ENCODE data around the gene GLIPR2. TPM values are rescaled to one million over a fixed set of nuclear protein-coding genes. Genes with fewer than 3 reads are reported as not detected.
"Not testable (repeated sequence)": the region's sequence is repeated elsewhere in the genome, so short reads cannot be mapped to it uniquely, and the experiment has no call there.

Gene GLIPR2
- total RNA-seq, 4 donors from 2014 or later, result 13.6 to 71.1 (median 42.2) TPM

DNA sequence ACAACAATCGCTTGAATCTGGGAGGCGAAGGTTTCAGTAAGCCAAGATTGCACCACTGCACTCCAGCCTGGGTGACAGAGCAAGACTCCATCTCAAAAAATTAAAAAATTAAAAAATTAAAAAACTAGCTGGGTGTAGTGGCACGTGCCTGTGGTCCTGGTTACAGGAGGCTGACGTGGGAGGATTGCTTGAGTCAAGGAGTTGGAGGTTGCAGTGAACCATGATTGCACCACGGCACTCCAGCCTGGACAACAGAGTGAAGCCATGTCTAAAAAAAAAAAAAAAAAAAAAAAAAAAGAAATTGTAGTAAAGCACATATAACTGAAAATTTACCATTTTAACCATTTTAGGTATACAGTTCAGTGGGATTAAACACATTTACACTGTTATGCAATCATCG is 19.6 kb downstream of the GLIPR2 start:
- TF ChIP-seq, protein P1, sequence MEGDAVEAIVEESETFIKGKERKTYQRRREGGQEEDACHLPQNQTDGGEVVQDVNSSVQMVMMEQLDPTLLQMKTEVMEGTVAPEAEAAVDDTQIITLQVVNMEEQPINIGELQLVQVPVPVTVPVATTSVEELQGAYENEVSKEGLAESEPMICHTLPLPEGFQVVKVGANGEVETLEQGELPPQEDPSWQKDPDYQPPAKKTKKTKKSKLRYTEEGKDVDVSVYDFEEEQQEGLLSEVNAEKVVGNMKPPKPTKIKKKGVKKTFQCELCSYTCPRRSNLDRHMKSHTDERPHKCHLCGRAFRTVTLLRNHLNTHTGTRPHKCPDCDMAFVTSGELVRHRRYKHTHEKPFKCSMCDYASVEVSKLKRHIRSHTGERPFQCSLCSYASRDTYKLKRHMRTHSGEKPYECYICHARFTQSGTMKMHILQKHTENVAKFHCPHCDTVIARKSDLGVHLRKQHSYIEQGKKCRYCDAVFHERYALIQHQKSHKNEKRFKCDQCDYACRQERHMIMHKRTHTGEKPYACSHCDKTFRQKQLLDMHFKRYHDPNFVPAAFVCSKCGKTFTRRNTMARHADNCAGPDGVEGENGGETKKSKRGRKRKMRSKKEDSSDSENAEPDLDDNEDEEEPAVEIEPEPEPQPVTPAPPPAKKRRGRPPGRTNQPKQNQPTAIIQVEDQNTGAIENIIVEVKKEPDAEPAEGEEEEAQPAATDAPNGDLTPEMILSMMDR (IDR thresholded peaks at IDR 0.05), result no peak
- no peak for DNase-seq (ENCODE audit: low spot score)
- ATAC-seq (ENCODE audit: low FRiP score), result no peak

DNA sequence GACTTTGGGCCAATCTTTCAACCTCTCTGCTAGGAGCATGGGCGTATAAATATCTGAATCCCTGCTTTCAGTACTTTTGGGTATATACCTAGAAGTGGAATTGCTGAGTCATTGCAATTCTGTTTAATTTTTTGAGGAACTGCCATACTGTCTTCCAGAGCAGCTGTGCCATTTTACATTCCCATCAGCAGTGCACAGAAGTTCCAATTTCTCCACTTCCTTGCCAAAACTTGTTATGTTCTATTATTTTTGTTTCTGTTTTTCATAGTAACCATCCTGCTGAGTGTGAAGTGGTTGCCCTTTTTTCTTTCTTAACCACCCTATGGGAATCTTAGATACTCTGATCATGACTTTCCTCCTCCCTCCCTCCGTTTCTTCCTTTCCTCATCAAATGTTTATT is 21.6 kb downstream of the GLIPR2 start:
- TF ChIP-seq, protein P1 (IDR thresholded peaks at IDR 0.05), result no peak
- ATAC-seq (ENCODE audit: low FRiP score), result no peak
- no peak for DNase-seq (ENCODE audit: low spot score)

DNA sequence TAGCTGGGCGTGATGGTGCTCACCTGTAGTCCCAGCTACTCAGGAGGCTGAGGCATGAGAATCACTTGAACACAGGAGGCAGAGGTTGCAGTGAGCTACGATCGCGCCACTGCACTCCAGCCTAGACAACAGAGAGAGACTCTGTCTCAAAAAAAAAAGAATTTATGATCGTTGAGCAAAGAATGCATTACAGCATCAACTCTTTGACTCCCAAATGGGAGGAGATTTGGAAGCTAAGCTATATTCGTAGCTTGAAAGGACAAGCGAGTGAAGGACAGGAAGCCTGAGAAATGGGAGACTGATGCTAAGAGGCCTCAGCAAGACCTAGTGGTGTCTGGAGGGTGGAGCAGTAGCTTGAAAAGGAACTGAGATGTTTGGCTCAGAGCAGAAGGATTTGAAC is 22.4 kb downstream of the GLIPR2 start:
- no peak for ATAC-seq (ENCODE audit: low FRiP score)

DNA sequence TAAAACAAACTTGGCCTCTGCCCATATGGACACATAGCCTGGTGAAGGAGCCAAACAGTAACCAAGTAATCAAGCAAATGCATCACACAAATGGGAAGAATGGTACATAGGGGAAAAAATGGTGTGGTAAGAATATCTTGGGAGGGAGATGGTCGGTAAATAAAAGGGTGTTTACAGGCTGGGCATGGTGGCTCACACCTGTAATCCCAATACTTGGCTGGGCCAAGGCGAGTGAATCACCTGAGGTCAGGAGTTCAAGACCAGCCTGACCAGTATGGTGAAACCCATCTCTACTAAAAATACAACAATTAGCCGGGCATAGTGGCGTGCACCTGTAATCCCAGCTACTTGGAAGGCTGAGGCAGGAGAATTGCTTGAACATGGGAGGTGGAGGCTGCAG is 23.0 kb downstream of the GLIPR2 start:
- DNase-seq (ENCODE audit: low spot score); ATAC-seq (ENCODE audit: low FRiP score): not testable (repeated sequence)

More for the DNA sequence above, 22.4 kb downstream of the GLIPR2 start:
- no peak for DNase-seq (ENCODE audit: low spot score)
- TF ChIP-seq, protein P1 (IDR thresholded peaks at IDR 0.05), result no peak

DNA sequence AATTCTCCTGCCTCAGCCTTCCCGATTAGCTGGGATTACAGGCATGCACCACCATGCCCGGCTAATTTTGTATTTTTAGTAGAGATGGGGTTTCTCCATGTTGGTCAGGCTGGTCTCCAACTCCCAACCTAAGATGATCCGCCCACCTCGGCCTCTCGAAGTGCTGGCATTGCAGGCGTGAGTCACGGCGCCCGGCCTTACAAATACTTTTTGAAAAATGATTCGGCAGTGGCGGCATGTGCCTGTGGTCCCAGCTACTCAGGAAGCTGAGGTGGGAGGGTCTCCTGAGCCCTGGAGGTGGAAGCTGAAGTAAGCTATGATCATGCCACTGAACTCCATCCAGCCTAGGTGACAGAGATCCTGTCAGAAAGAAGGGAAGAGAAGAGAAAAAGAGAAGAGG is 23.6 kb downstream of the GLIPR2 start:
- DNase-seq (ENCODE audit: low spot score); ATAC-seq (ENCODE audit: low FRiP score): not testable (repeated sequence)

DNA sequence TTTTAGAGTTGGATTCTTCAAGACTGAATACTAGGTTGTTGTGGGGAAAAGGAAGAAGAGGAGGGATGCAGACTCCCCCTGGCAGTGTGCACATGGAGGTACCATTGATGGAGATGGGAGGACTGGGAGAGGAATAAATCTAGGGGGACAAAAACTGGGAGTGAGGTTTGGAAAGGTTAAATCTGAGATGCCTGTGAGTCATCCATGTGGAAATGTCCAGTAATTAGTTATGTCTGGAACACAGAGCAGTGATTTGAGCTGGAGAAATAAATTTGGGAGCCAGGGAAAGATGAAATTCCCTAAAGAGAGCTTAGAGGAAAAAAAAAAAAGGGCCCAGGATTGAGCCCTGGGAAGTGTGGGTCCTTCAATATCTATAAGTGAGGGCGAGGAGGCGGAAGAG is 24.7 kb downstream of the GLIPR2 start:
- ATAC-seq (ENCODE audit: low FRiP score) (peak; percentile 33), DNase-seq (ENCODE audit: low spot score) (no peak)
- TF ChIP-seq, protein P1 (IDR thresholded peaks at IDR 0.05), result no peak

DNA sequence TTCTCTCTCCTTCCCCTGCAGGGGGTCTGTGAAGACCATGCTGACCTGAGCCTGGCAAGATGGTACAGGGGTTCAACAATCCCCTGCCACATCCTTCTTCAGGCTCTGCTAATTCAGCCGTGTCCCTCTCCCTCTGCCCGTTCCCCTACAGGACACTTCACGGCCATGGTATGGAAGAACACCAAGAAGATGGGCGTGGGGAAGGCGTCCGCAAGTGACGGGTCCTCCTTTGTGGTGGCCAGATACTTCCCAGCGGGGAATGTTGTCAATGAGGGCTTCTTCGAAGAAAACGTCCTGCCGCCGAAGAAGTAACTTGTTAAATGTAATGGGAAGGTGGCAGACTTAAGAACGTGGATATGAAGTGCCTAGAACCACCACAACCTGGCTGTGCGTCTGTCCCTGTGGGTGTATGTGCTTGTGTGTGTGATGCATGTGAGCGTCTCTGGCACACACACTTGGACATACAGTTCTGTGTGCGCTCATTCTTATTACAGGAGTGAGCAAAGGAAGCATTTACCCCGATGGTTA is 25.7 kb downstream of the GLIPR2 start:
- DNase-seq (ENCODE audit: low spot score) (no peak), ATAC-seq (ENCODE audit: low FRiP score) (no peak)
- TF ChIP-seq, protein P1 (IDR thresholded peaks at IDR 0.05), result no peak

DNA sequence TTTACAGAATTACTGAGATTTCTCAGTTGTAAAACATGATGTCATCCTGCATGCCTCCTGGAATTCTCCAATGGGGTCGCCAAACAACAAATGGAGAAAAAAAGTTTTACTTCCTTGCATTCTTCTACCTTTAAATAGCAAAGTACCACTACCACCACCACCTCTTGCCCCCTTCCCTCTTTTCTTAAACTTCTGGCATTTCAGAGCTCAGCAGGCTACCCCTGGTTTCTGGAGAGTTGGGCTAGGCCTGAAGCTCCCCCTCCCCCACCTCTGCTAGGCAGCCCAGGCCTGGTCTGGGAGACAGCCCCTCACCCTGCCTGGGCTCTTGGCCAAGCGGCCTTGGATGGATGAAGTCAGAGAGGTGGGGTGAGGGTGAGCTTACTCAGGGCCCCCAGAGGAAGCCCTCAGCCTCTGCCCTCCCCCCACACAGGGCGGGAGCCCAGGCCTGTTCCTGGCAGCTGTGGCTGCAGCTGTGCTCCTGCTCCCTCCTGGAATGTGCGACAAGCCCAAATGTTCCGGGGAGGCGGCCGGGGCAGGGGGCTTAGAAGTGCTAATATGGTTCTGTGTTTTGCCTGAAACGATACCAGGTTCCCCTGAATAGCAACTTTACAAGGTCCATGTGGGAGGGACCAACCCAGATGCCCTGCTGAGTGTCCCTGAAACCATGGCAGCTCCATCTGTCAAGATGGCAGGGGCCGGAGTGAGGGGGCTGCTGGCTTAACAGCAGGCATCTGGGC is 26.7 kb downstream of the GLIPR2 start:
- DNase-seq (ENCODE audit: low spot score) (no peak), ATAC-seq (ENCODE audit: low FRiP score) (no peak)
- TF ChIP-seq, protein P1 (IDR thresholded peaks at IDR 0.05), result no peak

Measured in omental fat pad (tissue), 4 donors.